Dedifferentiated amniotic fluid mesenchymal stem cell (primary cell): ENCODE measurements around the gene EXPH5.

Experiments
- DNase-seq: peaks from one replicate; pipeline ENCODE4 v3.0.0-alpha.2; 2016; ENCODE audit errors: extremely low spot score

Gene EXPH5

DNA sequence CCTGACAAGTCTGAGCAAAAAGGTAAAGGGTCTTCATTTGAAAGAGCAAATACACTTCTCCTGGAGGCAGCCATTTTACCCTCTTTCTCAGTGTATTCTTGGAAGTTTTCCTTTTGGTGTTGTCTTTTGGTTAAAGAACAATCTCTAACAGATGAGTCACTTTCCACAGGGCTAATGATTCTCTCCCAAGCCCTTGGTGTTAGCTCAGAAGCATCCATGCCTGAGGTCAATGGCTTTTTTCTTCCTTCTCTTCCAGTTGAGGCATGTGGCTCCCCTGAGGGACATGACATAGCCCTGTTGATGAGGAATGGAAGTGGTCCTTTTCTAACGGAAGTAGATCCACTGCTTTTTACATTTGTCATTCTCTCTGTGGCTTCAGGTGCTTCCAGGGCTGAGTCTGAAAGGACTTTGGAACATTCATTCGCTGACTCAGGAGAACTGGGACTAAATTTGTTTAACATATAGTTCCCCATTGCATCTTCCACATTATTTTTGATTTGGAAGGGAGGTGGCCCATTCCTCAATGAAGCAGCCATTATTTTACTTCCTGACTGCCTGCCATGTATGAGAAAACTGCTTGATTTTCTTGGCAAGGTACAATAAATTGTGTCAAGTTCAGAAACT lies 81.6 kb downstream of the EXPH5 start:
- DNase-seq: no peak

DNA sequence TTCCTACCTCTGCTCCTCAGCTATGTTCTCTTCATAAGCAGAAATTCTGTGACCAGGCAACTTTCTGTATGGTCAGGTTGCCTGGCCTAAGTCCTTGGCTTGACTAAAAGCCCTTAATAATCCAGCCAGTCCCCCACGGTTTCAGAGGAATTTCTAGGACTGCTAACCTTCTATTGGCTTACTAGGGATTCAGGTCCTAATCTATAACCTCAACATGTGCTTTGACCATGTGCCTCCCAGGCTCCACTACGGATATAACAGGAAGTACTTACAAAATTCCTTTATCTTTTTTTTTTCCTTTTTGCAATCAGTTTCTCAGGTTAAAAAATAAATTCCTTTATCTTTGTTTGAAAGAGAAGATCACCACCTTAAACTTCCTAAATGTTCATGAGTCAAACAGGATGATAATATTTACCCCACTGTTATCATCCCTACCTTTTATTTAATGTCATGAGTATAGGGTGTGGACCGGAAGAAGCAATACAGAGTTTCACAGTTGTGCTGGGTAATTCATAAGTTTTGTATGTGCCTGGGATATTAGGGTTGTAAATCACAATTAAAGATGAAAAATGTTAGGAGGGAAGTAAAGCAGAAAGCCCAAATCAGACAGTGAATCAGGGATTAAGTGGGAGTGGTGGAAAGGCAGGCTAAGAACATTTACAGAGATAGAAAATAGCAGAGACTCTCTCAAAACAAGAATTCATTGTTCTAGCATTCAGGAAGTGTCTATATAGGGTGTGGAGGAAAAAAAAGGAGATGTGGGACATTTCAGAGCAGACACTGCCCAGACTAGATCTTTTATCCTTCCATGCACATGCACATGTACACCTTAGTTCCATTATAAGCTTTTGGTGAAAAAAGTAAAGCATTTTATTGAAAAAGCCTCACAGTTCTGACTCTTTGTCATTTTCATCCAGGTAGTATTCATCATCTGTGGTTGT lies 84.6 kb downstream of the EXPH5 start:
- DNase-seq: no peak

DNA sequence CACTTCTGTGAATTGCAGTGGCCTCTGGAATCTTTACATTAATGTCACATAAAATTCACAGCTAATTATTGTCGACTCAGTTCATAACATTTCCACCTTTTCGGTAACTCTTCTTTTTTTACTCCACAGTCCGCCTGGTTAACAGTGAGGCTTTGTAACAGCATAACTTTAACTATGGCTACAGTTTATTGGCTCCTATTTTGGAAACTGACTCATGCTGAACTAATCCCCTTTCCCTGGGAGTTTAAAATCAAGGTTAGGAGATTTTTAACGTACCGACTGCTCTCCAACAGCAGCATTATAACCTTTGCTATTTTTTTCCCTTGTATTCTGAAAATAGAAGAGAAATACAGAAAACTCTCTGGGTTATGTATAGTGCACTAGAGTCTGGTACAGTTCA lies 92.2 kb downstream of the EXPH5 start:
- no peak for DNase-seq

DNA sequence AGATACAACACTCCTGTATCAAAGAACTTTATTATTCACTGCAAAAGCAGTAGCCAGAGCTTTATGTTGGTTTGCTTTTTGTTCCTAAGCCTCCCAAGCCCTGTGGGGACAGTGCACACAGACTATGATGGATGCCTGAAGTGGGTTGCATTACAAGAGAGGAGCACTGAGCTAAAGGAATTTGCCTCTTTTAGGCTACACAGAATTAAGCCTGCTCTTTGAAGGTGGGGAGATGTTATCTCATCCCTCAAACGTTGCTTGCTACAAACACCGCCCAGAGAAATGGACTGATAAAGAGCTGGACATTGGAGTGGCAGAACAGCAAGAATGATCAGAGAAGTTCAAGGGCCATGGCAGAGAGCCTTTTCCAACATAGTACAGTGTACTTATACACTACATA lies 92.8 kb downstream of the EXPH5 start:
- no peak for DNase-seq

DNA sequence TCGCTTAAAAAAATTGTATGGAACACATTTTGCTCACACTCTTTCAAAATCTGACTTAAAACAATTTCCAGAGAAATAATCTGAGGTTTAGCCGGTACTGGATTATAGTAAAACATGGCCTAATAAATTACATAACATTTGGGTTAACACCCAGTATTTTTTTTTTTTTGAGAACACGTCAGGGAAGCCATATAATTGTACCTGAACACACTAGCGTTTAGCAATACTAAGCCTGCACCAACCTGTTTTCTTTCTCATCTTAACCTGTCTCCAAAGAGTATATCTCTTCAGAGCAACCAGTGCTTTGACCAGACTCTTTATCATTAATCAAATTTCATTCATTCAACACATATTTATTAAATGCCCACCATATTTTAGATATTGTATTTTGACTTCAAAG lies 93.4 kb downstream of the EXPH5 start:
- DNase-seq: no peak

DNA sequence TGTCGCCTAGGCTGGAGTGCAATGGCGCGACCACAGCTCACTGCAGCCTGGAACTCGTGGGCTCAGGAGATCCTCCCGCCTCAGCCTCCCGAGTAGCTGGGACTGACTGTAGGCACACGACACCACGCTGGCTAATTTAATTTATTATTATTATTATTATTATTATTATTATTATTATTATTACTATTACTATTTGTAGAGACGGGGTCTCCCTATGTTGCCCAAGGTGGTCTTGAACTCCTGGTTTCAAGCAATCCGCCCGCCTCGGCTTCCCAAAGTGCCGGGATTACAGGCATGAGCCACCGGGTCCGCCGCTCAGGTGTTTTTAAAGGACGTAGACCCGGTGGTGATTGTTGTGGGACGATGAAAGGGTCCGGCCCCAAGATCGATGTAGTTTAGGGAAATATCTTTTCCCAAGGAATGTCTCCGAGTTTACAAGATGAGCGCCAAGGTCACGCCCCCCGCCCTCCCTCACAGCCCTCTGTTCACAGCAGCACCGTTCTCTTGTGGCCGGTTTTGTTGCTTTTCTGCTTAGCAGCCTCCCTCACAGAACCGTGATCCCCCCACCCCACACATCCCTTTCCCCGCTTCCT lies 94.7 kb downstream of the EXPH5 start:
- no peak for DNase-seq

DNA sequence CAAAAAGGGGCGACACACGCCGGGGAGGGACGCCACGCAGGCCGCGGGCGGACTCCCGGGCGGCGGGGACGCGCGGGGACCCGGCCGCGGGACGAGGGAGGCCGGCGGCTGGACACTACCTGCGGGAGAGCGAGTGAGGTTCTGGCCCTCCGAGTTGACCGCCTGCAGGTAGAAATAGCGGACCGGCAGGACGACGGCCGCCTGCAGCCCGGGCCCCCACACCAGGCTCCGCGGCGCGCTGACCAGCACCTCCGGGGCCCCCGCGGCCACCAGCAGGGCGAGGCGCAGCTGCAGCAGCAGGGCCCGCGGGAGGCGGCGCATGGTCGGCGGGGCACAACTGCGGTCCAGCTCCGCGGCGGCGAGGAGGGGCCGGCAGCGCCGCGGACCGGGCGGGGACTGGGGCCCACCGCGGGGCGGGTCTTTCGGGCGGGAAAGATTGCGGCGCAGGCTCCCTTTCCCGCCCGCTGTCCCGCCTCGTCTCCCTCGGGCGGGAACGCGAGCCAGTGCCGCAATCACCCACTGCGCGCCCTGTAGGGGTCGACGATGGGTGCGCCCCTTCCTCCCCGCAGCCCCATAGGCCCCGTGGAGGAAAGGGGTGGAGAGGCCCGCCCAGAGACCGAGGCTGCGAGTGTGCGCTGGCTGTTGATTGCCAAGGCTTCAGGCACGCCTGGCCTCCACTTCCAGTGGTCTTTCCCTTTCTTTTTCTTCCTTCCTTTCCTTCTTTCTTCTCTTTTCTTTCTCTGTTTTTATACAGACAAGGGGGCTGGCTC lies 95.3 kb downstream of the EXPH5 start, which contains the start of gene POGLUT3:
Gene POGLUT3, minus strand, starts transcription at position 339 of the 770 bp plus-strand sequence. Its CDS starts 18 bp downstream, at position 321.
- peak; percentile 17 for DNase-seq

DNA sequence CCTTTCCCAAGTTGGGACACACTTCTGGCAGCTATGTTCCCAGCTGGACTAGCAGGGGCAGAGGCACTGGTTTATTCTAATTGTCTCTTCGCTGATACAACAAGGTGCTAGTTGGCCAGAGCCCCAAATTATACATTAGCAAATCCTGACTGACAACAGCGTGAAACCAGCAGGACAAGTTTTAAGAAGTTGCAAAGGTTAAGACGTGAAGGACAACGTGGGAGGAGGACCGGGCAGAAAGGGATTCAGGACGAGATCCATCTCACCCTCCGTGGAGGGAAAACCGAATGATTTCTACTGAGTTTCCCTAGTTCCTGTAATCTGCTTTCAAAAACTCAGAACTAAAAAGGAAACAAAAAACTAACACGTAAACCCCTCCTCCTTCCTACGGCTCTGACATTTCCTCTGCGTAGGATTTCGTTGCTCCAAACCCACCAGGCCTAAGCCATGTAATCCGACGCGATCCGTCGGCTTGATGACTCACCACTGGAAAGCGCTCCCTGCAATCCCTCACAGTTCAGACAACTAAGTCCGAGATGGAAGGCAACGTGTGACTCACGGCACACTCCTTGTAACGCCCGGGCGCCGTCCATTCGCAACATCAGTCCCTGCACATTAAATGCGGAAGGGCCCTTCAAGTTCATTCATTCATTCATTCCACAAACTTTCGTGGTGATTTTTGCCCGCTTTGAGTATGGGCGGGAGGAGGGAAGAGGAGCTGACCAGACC lies 96.1 kb downstream of the EXPH5 start:
- peak; percentile 98 for DNase-seq

DNA sequence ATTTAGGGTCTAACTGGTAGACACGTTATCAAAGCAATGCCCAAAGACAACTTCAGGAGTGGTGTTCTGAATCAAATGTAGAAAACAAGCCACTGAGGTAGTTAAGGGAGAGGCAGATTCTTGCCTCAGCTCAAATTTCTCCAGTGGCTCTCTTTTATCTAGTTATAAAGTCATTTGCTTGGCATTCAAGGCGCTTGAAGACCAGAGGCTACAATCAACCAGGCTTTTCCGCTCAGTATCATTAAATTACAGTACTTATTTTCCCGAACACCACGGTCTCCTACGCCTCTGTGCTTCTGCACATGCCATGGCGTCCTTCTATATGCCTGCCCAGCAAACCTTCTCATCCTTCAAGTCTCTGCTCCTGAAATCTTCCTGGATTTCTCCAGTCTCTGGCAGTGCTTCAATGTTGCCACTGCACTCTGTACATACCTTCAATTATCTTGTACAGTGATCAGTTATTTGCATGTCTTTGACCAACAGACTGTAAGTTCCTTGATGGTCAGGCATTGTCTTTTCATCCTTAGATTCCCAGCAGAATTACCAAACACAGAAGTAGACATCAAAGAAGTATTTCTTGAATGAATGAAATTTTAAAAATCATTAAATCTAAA lies 96.8 kb downstream of the EXPH5 start:
- DNase-seq: peak; percentile 21

DNA sequence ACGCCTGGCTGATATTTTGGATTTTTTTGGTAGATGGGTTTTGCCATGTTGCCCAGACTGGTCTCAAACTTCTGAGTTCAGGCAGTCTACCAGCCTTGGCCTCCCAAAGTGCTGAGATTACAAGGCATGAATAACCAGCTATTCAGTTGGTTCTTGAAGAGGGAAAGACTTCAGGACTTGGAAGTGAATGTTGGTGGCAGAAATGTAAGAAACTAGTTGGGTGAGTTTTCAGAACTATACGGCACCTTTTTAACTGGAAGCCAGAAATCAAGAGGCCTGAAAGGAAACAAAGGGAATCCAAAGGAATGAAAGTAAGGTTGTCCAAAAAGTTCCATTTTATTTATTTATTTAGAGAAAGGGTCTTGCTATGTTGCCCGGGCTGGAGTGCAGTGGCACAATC lies 98.2 kb downstream of the EXPH5 start:
- DNase-seq: no peak

DNA sequence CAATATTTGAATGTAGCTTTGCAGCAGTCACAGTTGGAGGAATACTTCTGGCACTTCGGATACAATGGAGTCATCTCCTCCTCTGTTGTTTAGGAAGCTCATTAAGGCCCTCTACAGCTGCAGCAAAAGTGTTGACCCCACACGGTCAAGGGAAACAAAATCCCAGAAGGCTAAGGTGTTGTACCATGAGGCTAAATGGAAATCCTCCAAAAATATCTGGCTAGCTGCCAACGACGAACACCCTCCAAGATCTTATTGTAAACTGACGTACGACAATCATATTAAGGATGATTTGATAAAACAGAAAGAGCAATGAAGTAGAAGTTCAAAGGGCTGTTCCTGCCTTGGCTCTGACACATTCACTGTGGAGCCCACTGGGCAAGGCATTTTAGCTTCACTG lies 99.4 kb downstream of the EXPH5 start:
- DNase-seq: no peak

DNA sequence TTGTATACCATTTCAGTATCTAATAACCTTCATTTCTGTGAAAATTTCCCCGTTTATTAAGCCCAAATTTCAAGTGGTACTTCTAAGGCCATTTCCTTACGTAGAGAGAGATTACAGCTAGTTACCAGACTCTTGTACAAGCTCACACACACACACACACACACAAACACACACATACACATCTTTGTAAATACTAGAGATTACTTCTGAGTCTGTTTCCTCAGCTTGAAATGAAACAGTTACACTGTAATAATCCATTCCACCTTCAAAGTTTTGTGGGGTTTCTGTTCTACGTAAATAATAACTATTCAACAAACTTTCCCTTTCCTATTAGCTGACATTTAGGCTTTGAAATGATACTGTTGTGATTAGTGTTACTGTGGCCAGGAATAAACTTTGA lies 101.6 kb downstream of the EXPH5 start:
- DNase-seq: no peak

DNA sequence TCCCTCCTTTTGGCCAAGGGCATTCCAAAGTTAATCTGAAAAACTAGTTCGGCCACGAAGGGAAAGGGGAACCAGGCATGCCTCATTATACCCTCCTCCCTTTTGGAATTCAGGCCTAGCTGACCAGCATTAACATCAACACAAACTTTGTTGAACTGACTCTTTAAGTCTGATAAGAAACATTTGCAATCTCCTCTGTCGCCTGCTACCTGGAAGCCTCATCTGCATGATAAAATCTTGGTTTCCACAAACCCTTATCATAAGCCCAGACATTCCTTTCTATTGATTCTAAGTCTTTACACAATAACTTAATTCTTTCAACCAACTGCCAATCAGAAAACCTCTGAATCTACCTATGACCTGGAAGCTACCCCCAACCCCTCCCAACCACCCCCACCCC lies 106.7 kb downstream of the EXPH5 start:
- no peak for DNase-seq

DNA sequence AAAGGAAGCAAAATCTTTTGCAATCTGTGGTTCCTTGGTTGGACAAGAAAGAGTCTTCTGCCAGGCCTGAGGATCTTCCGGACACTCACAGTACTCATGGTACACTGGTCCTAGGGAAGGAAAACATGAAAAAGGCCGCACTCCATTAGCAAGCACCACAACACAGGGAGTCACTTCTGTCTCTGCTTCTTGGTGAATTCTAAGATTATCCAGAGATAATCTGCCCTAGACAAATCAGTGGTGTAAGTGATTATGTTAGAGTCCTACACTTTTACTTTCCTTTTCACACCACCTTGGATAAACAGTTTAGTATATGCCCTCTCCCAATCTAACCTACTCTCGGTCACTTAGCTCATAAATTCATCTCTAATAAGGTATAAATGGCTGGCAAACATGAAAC lies 107.2 kb downstream of the EXPH5 start:
- no peak for DNase-seq

DNA sequence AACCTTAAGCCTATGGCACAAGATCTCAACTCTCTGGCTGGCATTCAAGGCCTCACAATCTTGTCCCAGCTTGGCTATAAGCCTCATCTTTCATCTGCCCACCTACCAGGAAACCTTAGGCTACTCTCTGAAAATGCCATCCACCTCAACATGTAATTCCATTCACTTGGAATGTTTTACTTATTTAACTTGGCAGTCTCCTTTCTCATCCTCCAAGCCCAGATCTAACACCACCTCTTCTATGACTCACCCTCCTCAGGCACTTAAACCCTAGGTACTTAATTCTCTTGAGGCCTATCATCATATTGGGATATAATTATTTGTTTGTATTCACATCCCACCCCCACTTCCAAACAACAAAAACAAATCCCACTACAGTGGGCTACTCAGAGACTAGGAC lies 110.4 kb downstream of the EXPH5 start:
- DNase-seq: no peak

DNA sequence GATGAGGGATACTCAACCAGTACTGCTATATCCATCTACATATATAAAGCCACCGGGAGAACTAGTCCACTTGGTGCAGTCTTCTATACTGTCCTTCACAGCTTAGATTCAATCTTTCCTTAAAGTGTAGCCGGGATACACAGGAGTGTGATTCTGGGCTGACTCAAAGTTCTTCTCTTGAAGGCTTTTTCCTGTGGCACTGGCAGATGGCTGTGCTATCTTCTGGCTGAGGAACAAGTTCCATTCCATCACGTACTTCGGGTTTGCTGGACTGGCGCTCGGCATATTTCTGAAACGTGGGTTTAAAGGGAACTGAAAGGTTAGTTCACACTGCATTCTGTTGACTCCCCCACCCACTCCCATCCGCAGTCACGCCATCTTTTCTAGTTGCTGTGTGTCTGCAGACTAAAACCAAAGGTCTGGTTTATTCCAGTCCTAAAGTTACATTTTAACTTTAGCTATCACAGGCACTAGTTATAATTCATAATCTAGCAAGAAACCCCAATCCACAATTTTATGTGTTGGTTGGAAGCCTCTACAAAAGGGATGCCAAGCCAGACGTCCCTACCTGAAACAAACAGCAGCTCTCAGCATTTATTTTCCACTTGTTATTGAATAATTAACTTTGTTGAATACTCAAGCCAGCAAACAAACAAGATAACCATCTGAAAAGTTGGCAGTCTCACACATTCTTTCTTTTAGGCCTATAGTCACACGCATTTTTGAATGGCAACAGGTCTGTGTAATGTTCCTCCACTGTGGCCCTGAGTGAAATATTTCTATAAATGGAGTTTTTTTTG lies 118.7 kb downstream of the EXPH5 start:
- no peak for DNase-seq

DNA sequence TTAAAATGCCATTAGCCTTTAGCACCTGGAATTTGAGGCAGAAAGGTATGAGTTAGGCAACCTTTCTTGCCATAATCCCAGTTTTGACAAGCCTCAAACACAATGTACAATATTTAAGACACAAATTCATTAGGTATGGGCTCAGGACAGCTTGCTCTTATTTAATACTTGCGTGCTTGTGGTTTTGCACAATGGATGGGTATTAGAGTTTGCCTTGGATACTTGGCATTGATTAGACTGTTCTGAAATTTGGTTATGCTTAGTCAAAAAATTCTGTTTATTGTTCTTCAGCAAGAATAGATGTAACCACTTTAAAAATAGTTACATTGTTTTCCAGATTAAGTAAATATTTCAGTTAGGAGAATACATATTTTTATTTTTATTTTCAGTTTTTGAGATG lies 120.9 kb downstream of the EXPH5 start:
- DNase-seq: no peak

DNA sequence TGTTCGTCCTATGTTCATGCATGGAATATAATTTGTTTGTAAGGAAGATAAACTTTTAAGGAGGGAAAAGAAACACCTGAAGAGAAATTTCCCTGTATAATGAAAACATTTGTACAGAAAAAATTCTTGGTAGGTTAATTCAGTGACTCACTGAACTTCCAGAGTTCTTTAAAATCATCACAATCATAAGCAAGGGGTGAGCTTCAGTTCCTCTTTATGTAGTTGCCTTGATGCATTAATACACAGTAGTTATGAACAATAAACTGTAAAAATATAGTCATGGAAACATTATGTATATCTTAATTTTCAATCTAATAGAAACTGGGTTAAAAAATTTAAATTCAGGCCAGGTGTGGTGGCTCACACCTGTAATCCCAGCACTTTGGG lies 125.1 kb downstream of the EXPH5 start:
- DNase-seq: no peak

DNA sequence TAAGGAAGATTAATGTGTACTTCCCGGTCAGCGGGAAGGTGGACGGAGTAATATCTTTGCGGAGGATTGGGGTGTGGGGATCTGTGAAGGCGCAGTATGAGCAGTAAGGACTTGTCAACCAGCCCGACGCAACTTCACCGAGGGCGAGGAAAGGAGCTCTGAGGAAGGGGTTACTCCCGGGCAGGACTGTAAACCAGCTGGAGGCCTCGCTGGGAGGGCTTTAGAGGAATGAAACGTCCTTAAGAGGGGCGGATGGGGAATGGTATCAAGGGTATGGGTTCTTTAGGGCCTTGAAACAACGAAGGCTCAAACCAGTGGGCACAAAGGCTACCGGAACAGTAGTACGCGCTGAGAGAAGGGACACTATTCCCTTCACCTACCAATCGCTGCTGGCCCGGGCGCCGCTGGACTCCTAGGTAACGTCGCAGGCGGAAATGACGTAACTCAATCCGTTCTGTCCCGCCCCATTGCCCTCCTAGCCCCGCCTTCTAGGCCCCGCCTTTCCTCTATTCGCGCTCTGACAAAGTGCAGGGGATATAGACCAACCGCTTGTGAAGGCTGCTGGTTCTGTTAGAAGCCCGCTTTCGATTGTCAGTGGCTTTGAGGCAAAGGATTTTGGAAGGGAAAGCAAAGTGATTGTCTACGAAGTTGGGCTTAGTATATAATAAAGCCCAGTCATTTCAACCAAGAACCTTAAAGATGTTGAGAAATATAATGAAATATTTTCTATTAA lies 126.3 kb downstream of the EXPH5 start, which contains the start of gene C11orf65:
Gene C11orf65, minus strand, starts transcription at position 439 of the 733 bp plus-strand sequence. CDS start 5,970 bp downstream, outside the sequence.
- DNase-seq: peak; percentile 98
